A673 (cell line): ENCODE measurements around the gene LINC01488.

Experiments used
- EZH2 ChIP-seq: fragments of 200-600 bp; sonication (generic); IDR thresholded peaks from 2 replicates; pipeline ENCODE4 v1.6.1; 2017; ENCODE audit warnings: borderline replicate concordance, low read depth, mild to moderate bottlenecking, mixed read lengths, antibody characterized with exemption, low read length; ENCODE audit not compliant: poor library complexity, severe bottlenecking
- TF ChIP-seq, protein P1 (sequence below): fragments of 300-800, 200-600 bp; sonication (generic); conservative IDR thresholded peaks from 2 replicates; pipeline ENCODE4 v1.5.1; 2017; ENCODE audit warnings: low read depth, mild to moderate bottlenecking, antibody characterized with exemption, low read length, moderate library complexity, mixed read lengths

DNA sequence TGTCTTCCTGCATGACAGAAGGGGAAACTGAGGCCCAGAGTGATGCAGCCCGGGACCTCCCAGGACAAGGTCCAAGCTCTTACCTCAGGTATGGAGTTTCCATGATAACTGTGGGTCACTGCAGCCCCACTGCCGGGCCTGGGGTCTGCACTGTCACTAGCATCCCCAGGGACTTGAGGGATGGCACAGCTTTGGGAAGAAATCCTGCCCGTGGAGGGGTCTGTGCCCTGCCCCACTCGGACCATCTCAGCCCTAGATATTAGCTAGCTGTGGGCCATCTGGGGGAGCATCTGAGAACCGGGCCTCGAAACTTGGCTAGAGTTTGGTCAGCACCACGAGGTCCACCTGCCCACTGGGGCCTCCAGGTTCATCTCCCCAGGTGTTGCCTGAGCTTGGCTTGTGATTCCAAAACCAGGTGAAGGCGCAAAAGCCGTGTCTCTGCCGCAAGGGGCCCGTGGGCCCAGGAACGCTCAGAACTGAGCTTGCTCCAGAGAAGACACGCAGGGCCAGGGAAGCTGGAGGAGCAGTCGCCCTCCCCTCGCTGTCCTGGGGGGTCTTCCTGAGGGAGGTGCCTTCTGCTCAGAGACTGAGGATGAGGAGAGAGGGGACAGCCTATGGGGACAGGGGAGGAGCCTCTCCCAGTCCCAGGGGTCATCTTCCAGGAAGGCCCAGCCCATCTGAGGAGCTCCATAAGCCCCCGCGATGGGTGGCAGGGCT, 4.8 kb downstream of the LINC01488 start:
- TF ChIP-seq, protein P1, sequence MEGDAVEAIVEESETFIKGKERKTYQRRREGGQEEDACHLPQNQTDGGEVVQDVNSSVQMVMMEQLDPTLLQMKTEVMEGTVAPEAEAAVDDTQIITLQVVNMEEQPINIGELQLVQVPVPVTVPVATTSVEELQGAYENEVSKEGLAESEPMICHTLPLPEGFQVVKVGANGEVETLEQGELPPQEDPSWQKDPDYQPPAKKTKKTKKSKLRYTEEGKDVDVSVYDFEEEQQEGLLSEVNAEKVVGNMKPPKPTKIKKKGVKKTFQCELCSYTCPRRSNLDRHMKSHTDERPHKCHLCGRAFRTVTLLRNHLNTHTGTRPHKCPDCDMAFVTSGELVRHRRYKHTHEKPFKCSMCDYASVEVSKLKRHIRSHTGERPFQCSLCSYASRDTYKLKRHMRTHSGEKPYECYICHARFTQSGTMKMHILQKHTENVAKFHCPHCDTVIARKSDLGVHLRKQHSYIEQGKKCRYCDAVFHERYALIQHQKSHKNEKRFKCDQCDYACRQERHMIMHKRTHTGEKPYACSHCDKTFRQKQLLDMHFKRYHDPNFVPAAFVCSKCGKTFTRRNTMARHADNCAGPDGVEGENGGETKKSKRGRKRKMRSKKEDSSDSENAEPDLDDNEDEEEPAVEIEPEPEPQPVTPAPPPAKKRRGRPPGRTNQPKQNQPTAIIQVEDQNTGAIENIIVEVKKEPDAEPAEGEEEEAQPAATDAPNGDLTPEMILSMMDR = no peak
- no peak for TF ChIP-seq EZH2
